Thymus (tissue), 11 donors: ENCODE data around the gene GGCX. TPM values are rescaled to one million over a fixed set of nuclear protein-coding genes. Genes with fewer than 3 reads are reported as not detected.

Experiments
- DNase-seq, 9 donors: peaks; one replicate each; pipeline ENCODE4 v3.0.0-alpha.2; 2013; ENCODE audit warnings: low spot score in 9 of 9, low read depth in 6 of 9, missing footprints in 1 of 9
- H3K27ac ChIP-seq, 2 donors: one replicate each; pipeline ENCODE4 v1.5.1; 2013; ENCODE audit warnings: control low read depth in 1 of 2, low read depth in 1 of 2, low read length in 1 of 2, mild to moderate bottlenecking in 1 of 2, moderate library complexity in 1 of 2
- H3K27me3 ChIP-seq, 2 donors: one replicate each; pipeline ENCODE4 v1.5.1; 2013; ENCODE audit warnings: low read length in 1 of 2; ENCODE audit not compliant: control insufficient read depth in 2 of 2, insufficient read depth in 1 of 2
- H3K36me3 ChIP-seq, 2 donors: one replicate each; pipeline ENCODE4 v1.5.1; 2013; ENCODE audit warnings: low read length in 1 of 2, mild to moderate bottlenecking in 1 of 2, moderate library complexity in 1 of 2; ENCODE audit not compliant: control insufficient read depth in 2 of 2, insufficient read depth in 2 of 2
- H3K4me1 ChIP-seq, 2 donors: one replicate each; pipeline ENCODE4 v1.5.1; 2013; ENCODE audit warnings: low read length in 2 of 2; ENCODE audit not compliant: control insufficient read depth in 2 of 2, insufficient read depth in 2 of 2
- H3K4me3 ChIP-seq, 2 donors: one replicate each; pipeline ENCODE4 v1.5.1; 2013; ENCODE audit warnings: low read length in 2 of 2, control low read depth in 1 of 2, mild to moderate bottlenecking in 1 of 2
- H3K9me3 ChIP-seq, 2 donors: one replicate each; pipeline ENCODE4 v1.5.1; 2013; ENCODE audit warnings: low read length in 1 of 2, mild to moderate bottlenecking in 1 of 2; ENCODE audit not compliant: control insufficient read depth in 2 of 2, insufficient read depth in 1 of 2
- WGBS: extraction: QIAGEN DNeasy Blood & Tissue Kit; methylation state at CpG from one replicate; pipeline ENCODE4 v1.1.7; 2013; 5-methylcytosine and 5-hydroxymethylcytosine counted together
- polyA plus RNA-seq: library from polyadenylated mRNA; stranded (reverse); fragments of 200-250 nt; gene quantifications from one replicate; pipeline ENCODE4 v1.2.3, GENCODE V29; 2013
- total RNA-seq: library from RNA; stranded (reverse); fragments of 120-200 nt; gene quantifications from one replicate; pipeline ENCODE4 v1.2.4, GENCODE V29; 2013
- donor health status: healthy.

The GGCX gene
- total and polyA plus RNA-seq, 2 donors: 16.5 to 17.8 TPM

- 89% methylated on average over 5 of the region's 5 CpGs for WGBS
- no peaks in the 10 kb centered on the region for H3K27me3 ChIP-seq
- no peak overlapping the region for H3K27ac ChIP-seq
- H3K4me1 ChIP-seq: peaks cover 0 to 18% of the 10 kb centered on the region in 2 donors
- no peaks in the 10 kb centered on the region for H3K9me3 ChIP-seq
- no peak for DNase-seq
- no peaks in the 10 kb centered on the region for H3K36me3 ChIP-seq
- no peak overlapping the region for H3K4me3 ChIP-seq
Measured at GRCh38 chr2:85523903-85524335, 37.4 kb downstream of the GGCX start.

DNA sequence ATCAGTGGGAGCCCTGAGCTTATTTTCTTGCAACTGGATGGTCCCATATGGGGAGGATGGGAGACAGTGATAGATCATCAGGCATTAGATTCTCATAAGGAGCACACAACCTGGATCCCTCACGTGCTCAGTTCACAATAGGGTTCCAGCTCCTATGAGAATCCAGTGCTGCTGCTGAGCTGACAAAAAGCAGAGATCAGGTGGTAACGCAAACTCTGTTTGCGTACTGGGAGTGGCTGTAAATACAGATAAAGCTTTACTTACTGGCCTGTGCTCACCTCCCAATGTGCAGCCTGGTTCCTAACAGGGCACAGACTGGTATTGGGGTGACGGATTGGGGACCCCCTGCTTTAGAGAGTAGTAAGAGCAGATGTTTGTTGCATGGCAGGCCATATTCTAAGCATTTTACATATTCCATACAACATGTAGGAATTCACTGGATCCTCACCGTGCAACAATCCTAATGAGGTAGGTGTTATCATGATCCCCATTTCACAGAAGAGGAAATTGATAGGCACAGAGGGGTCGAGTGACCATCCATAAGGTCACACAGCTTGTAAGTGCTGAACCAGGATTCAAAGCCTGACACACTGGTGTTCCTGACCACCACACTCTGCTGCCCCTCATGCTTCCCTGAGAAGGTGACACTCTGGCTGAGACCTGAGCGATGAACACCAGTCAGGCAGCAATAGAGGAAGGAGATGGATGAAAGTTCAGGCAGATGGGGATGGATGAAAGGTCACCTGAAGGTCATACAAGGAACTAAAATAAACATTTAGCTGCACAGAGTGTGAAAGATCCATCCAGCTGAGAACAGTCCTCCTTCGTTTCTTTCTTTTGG, 38.0 kb downstream of the GGCX start:
- Histone ChIP-seq H3K27me3 (no peaks in the 10 kb centered on the region), H3K4me3 (no peak overlapping the region), H3K9me3 (no peaks in the 10 kb centered on the region), H3K27ac (no peak overlapping the region), H3K4me1 (peaks cover 0 to 18% of the 10 kb centered on the region in 2 donors), H3K36me3 (no peaks in the 10 kb centered on the region)
- no peak for DNase-seq
- 91% methylated on average over 8 of the region's 8 CpGs for WGBS

- Histone ChIP-seq H3K9me3 (no peaks in the 10 kb centered on the region), H3K27ac (no peak overlapping the region), H3K27me3 (no peaks in the 10 kb centered on the region), H3K36me3 (no peaks in the 10 kb centered on the region), H3K4me1 (peaks cover 0 to 18% of the 10 kb centered on the region in 2 donors), H3K4me3 (no peak overlapping the region)
- DNase-seq: no peak
- WGBS: 98% methylated on average over 6 of the region's 6 CpGs
Measured at GRCh38 chr2:85522090-85522647, 39.1 kb downstream of the GGCX start.

DNA sequence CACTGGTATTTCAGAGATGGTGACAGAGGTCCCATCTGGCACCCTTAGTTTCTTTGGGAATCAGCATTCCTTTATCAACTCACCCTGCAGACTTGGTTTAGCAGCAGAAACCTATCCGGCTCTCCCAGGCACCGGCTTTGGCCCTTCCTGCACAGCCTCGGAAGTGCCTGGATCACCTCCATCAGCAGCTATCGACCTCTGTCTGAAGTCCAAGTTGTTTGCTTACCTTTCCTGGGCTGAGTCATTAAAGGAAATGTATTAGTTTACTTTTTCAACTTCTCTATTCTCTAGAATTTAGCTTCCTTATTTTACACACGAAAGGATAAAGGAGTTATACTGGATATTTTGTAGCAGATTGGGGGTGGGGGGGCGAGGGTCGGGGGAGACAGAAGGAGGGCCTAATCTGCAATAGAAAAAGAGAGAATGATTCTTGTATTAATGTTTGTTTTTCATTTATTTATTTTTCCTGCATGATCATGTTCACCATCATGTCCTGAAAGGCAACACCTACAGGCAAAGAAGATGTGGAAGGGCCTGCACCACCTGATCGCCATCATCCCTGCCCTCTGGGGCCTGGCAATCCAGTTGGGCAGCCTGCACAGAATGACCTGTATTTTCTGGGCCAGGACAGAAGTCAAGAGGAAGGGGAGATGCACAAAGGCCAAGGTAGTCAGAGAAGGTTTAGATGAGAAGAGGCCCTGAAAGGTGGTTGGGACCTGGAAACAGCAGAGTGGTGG, 44.5 kb downstream of the GGCX start:
- Histone ChIP-seq H3K4me3 (no peak overlapping the region), H3K36me3 (no peaks in the 10 kb centered on the region), H3K9me3 (no peaks in the 10 kb centered on the region), H3K27me3 (no peaks in the 10 kb centered on the region), H3K4me1 (no peaks in the 10 kb centered on the region), H3K27ac (no peak overlapping the region)
- WGBS: 67% methylated on average over 8 of the region's 8 CpGs
- DNase-seq: no peak

GRCh38 chr2:85514323-85514722, 47.0 kb downstream of the GGCX start:
- H3K27me3 ChIP-seq: no peaks in the 10 kb centered on the region
- H3K9me3 ChIP-seq: no peaks in the 10 kb centered on the region
- H3K4me1 ChIP-seq: no peaks in the 10 kb centered on the region
- 99% methylated on average over 6 of the region's 6 CpGs for WGBS
- no peaks in the 10 kb centered on the region for H3K36me3 ChIP-seq
- no peak overlapping the region for H3K4me3 ChIP-seq
- no peak overlapping the region for H3K27ac ChIP-seq
- DNase-seq: no peak

DNA sequence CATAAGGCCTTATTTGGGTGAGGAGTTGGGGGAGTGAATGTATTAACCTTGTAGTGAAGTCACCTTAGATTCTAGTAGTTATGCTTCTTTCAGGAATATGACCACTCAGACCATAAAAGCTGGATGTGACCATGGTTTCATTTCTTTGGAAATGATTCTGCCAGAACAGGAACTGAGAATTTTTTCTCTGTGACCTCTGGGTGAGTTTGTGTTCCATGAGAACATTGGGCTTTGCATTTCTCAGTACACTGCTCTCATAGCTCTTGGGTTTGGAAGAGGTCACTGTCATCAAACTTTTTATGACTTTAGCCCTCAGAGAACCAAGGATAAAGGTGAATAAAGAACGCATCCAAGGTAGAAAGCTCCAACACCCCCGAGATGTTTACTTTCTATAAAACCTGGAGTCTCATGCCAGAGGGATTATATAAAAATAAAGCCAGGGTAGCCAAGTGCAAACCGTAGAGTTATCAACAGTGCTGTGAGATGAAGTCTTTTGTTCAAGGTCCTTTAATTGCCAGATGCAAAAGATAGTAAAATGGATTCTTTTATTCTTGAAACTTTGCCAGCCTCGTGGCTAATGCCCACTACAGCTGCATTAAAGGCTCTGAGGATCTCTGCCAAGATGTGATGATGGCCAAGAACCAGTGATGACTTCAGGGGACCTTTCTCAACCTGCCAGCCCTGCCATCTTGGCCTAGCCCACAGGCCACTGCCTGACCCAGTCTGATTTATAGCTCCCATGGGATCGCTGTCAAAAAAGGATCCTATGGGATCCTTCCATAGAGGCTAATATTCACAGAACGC, 50.1 kb downstream of the GGCX start:
- no peaks in the 10 kb centered on the region for H3K4me1 ChIP-seq
- no peaks in the 10 kb centered on the region for H3K27me3 ChIP-seq
- no peak overlapping the region for H3K27ac ChIP-seq
- no peaks in the 10 kb centered on the region for H3K36me3 ChIP-seq
- 92% methylated on average over 6 of the region's 6 CpGs for WGBS
- no peak overlapping the region for H3K4me3 ChIP-seq
- no peaks in the 10 kb centered on the region for H3K9me3 ChIP-seq
- no peak for DNase-seq

DNA sequence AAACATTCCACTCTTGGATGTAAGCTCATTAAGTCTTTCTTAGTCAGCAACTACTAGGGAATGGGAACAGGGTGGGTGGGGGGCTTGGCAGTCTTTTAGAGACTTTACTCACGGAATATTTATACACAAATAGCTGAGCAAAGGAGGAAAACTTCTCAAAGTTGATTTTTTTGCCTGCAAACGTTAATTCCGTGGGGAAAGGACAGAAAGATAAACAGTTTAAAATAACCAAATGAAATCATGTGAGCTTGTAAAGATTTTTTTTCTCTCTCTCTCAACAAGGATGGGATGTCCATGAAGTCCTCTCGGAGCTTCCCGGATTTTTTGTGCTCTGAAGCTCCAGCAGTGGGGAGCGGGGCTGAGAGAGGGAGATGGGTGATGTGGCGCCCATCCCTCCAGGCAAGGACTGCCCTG, 54.5 kb downstream of the GGCX start:
- DNase-seq: no peak
- WGBS: 96% methylated on average over 7 of the region's 7 CpGs
- Histone ChIP-seq H3K27ac (no peak overlapping the region), H3K4me3 (no peak overlapping the region), H3K36me3 (no peaks in the 10 kb centered on the region), H3K9me3 (no peaks in the 10 kb centered on the region), H3K4me1 (peaks cover 0 to 4% of the 10 kb centered on the region in 2 donors), H3K27me3 (no peaks in the 10 kb centered on the region)

- H3K27me3 ChIP-seq: no peaks in the 10 kb centered on the region
- 96% methylated on average over 10 of the region's 10 CpGs for whole genome bisulfite sequencing
- H3K27ac ChIP-seq: no peak overlapping the region
- H3K4me3 ChIP-seq: no peak overlapping the region
- H3K36me3 ChIP-seq: no peaks in the 10 kb centered on the region
- H3K9me3 ChIP-seq: no peaks in the 10 kb centered on the region
- no peak for DNase-seq
- H3K4me1 ChIP-seq: peaks cover 0 to 4% of the 10 kb centered on the region in 2 donors
Measured at GRCh38 chr2:85505551-85506238, 55.6 kb downstream of the GGCX start.
